A549 (cell line): Measurements from ENCODE around the gene UCKL1.
A peak's percentile ranks its signal among the peaks of the same experiment; 100 is the strongest.

Experiments
- BCL3 ChIP-seq: fragments of >200 bp; sonication (Bioruptor Twin); formaldehyde crosslinking; IDR thresholded peaks from 3 replicates; pipeline ENCODE4 v1.6.1; 2016
- CBX2 ChIP-seq: fragments of 200-600 bp; sonication (generic); IDR thresholded peaks from 2 replicates; pipeline ENCODE4 v1.6.1; 2016; ENCODE audit warnings: low read depth, mild to moderate bottlenecking, borderline replicate concordance
- CEBPB ChIP-seq, 2 experiments: fragments of >200 bp in 1 of 2; sonication (Bioruptor Twin) in 1 of 2; formaldehyde crosslinking in 1 of 2; IDR thresholded peaks; 2 replicates each; pipeline ENCODE4 v1.6.1; 2012 to 2016
- CTCF ChIP-seq: fragments of >200 bp; sonication (Bioruptor Twin); formaldehyde crosslinking; IDR thresholded peaks from 3 replicates; pipeline ENCODE4 v1.5.1; 2016
- ESRRA ChIP-seq: fragments of 150-350 bp; IDR thresholded peaks from 2 replicates; pipeline ENCODE4 v1.6.1; 2014; ENCODE audit warnings: mild to moderate bottlenecking, low read length, borderline replicate concordance
- GATA3 ChIP-seq: IDR thresholded peaks from 2 replicates; pipeline ENCODE4 v1.6.1; 2012; ENCODE audit warnings: borderline replicate concordance
- JUN ChIP-seq, 2 experiments: fragments of >200 bp; sonication (Bioruptor Twin); formaldehyde crosslinking; IDR thresholded peaks; 2 replicates in 1 of 2; 3 replicates in 1 of 2; pipeline ENCODE4 v1.6.1; 2016 to 2017
- JUNB ChIP-seq: fragments of >200 bp; sonication (Bioruptor Twin); formaldehyde crosslinking; IDR thresholded peaks from 2 replicates; pipeline ENCODE4 v1.6.1; 2016
- KDM5A ChIP-seq: fragments of 200-600 bp; sonication (generic); IDR thresholded peaks from 2 replicates; pipeline ENCODE4 v1.6.1; 2016; ENCODE audit warnings: antibody characterized with exemption, mild to moderate bottlenecking
- NR3C1 ChIP-seq: fragments of >200 bp; sonication (Bioruptor Twin); formaldehyde crosslinking; IDR thresholded peaks from 3 replicates; pipeline ENCODE4 v1.6.1; 2017
- POLR2A ChIP-seq: IDR thresholded peaks from 2 replicates; pipeline ENCODE4 v1.6.1; 2012; ENCODE audit warnings: mild to moderate bottlenecking, low read length
- RCOR1 ChIP-seq: fragments of 150-350 bp; IDR thresholded peaks from 2 replicates; pipeline ENCODE4 v1.6.1; 2014; ENCODE audit warnings: antibody characterized with exemption, low read length, low read depth
- RFX5 ChIP-seq: fragments of 450-650 bp; IDR thresholded peaks from 2 replicates; pipeline ENCODE4 v1.7.1; 2014; ENCODE audit warnings: antibody characterized with exemption, mild to moderate bottlenecking, moderate library complexity
- USF2 ChIP-seq: fragments of 450-650 bp; IDR thresholded peaks from 2 replicates; pipeline ENCODE4 v1.6.1; 2014; ENCODE audit warnings: antibody characterized with exemption

GRCh38 chr20:63968928-63969760 is 12.9 kb upstream of the UCKL1 start:
- TF ChIP-seq USF2, result no peak
- TF ChIP-seq GATA3, result no peak
- peak in 1 of 2 experiments; percentile 59; a peak in 2 of 5 replicates for TF ChIP-seq JUN (IDR thresholded peaks at IDR 0.05)
- no peak for TF ChIP-seq CTCF
- TF ChIP-seq POLR2A, result no peak
- no peak for TF ChIP-seq JUNB
- no peak for TF ChIP-seq RCOR1
- no peak for TF ChIP-seq CEBPB (IDR thresholded peaks at IDR 0.05)
- no peak for TF ChIP-seq RFX5
- no peak for TF ChIP-seq ESRRA
- no peak for TF ChIP-seq BCL3
- TF ChIP-seq KDM5A, result no peak
- no peak for TF ChIP-seq NR3C1
- no peak for TF ChIP-seq CBX2
